Parathyroid adenoma (tissue), 2 donors: ENCODE data around the gene PIGV.

Experiments
- H2AFZ ChIP-seq: fragments of 300-600 bp; sonication (generic); one replicate; pipeline ENCODE4 v1.7.0; 2017; ENCODE audit warnings: antibody characterized with exemption, mild to moderate bottlenecking
- H3K27ac ChIP-seq: fragments of 300-600 bp; sonication (generic); one replicate; pipeline ENCODE4 v1.7.0; 2017
- H3K27me3 ChIP-seq: fragments of 300-600 bp; sonication (generic); one replicate; pipeline ENCODE4 v1.7.0; 2017; ENCODE audit warnings: low read length; ENCODE audit not compliant: control insufficient read depth, insufficient read depth
- H3K36me3 ChIP-seq: fragments of 300-600 bp; sonication (generic); one replicate; pipeline ENCODE4 v1.7.0; 2017; ENCODE audit warnings: low read length; ENCODE audit not compliant: control insufficient read depth, insufficient read depth
- H3K4me1 ChIP-seq: fragments of 300-600 bp; sonication (generic); one replicate; pipeline ENCODE4 v1.7.0; 2017; ENCODE audit warnings: control low read depth
- H3K4me2 ChIP-seq: fragments of 300-600 bp; sonication (generic); one replicate; pipeline ENCODE4 v1.7.0; 2017; ENCODE audit warnings: low read length
- H3K4me3 ChIP-seq: fragments of 300-600 bp; sonication (generic); one replicate; pipeline ENCODE4 v1.7.0; 2017; ENCODE audit warnings: low read depth, low read length
- H3K79me2 ChIP-seq: fragments of 300-600 bp; sonication (generic); one replicate; pipeline ENCODE4 v1.7.0; 2017; ENCODE audit warnings: control low read depth
- H3K9ac ChIP-seq: fragments of 300-600 bp; sonication (generic); one replicate; pipeline ENCODE4 v1.7.0; 2017; ENCODE audit warnings: mild to moderate bottlenecking
- H3K9me3 ChIP-seq: fragments of 300-600 bp; sonication (generic); one replicate; pipeline ENCODE4 v1.7.0; 2017; ENCODE audit warnings: low read length; ENCODE audit not compliant: control insufficient read depth
- TF ChIP-seq, protein P1 (sequence below): fragments of 300-600 bp; sonication (generic); IDR thresholded peaks from one replicate; pipeline ENCODE4 v1.7.0; 2017; ENCODE audit warnings: antibody characterized with exemption, mild to moderate bottlenecking
- donor health status: primary hyperparathyroidism.

Gene PIGV

DNA sequence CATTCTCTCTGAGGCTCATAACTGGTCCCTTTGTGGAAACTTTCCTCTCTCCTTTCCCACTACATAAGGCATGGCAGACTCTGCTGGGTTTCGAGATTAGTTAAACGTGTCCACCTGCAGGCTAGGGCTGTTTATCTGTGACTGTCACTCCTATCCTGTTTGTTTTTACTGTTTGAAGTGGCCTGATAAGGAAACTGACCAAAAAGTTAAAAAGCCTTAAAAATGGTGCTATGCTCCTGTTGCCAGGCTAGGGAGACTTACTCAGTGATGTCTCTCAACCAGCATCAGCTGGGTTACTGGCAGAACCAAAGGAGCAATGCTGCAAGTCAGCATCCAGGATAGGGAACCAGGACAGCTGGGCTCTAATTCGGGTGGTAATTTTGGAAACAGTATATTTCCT lies 3.9 kb downstream of the PIGV start:
- TF ChIP-seq, protein P1, sequence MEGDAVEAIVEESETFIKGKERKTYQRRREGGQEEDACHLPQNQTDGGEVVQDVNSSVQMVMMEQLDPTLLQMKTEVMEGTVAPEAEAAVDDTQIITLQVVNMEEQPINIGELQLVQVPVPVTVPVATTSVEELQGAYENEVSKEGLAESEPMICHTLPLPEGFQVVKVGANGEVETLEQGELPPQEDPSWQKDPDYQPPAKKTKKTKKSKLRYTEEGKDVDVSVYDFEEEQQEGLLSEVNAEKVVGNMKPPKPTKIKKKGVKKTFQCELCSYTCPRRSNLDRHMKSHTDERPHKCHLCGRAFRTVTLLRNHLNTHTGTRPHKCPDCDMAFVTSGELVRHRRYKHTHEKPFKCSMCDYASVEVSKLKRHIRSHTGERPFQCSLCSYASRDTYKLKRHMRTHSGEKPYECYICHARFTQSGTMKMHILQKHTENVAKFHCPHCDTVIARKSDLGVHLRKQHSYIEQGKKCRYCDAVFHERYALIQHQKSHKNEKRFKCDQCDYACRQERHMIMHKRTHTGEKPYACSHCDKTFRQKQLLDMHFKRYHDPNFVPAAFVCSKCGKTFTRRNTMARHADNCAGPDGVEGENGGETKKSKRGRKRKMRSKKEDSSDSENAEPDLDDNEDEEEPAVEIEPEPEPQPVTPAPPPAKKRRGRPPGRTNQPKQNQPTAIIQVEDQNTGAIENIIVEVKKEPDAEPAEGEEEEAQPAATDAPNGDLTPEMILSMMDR: no peak
- Histone ChIP-seq H3K9me3 (no peaks in the 10 kb centered on the region), H3K9ac (no peak overlapping the region), H3K79me2 (no peaks in the 10 kb centered on the region), H3K27ac (no peak overlapping the region), H2AFZ (no peak overlapping the region), H3K4me3 (no peak overlapping the region), H3K4me2 (no peak overlapping the region), H3K27me3 (no peaks in the 10 kb centered on the region), H3K36me3 (no peaks in the 10 kb centered on the region), H3K4me1 (no peaks in the 10 kb centered on the region)

DNA sequence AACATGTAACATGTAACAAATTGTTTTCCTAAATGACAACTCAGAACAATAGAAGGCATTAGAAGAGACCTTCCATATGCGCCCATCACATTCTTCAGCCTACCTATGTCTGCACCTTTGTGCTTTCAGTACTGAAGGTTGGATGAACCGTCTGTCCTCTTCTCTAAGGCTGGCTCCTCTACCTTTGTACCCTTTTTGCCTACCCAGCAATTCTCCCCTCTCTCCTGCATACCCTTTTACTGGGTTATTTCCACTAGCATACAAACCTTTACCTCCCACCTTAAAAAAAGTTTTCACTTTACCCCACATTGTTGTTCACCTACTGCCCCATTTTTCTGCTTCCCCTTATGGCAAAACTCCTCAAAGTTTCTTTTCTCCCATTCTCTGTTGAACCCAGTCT lies 5.2 kb downstream of the PIGV start:
- Histone ChIP-seq H3K27me3 (no peaks in the 10 kb centered on the region), H3K4me1 (no peaks in the 10 kb centered on the region), H3K9me3 (no peaks in the 10 kb centered on the region), H3K9ac (no peak overlapping the region), H3K27ac (no peak overlapping the region), H3K79me2 (no peaks in the 10 kb centered on the region), H3K36me3 (no peaks in the 10 kb centered on the region), H3K4me2 (no peak overlapping the region), H3K4me3 (no peak overlapping the region), H2AFZ (no peak overlapping the region)
- TF ChIP-seq, protein P1: no peak

DNA sequence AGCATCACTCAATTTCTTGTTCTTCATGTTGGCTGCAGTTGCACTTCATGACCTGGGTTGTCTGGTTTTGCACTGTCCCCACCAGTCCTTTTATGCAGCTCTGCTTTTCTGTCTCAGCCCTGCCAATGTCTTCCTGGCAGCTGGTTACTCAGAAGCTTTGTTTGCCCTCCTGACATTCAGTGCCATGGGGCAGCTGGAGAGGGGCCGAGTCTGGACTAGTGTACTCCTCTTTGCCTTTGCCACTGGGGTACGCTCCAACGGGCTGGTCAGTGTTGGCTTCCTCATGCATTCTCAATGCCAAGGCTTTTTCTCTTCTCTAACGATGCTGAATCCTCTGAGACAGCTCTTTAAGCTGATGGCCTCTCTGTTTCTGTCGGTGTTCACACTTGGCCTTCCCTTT lies 6.6 kb downstream of the PIGV start:
- H3K36me3 ChIP-seq: no peaks in the 10 kb centered on the region
- no peaks in the 10 kb centered on the region for H3K27me3 ChIP-seq
- H2AFZ ChIP-seq: no peak overlapping the region
- TF ChIP-seq, protein P1: no peak
- no peak overlapping the region for H3K27ac ChIP-seq
- no peaks in the 10 kb centered on the region for H3K79me2 ChIP-seq
- no peak overlapping the region for H3K9ac ChIP-seq
- no peak overlapping the region for H3K4me2 ChIP-seq
- no peaks in the 10 kb centered on the region for H3K4me1 ChIP-seq
- no peaks in the 10 kb centered on the region for H3K9me3 ChIP-seq
- H3K4me3 ChIP-seq: no peak overlapping the region

DNA sequence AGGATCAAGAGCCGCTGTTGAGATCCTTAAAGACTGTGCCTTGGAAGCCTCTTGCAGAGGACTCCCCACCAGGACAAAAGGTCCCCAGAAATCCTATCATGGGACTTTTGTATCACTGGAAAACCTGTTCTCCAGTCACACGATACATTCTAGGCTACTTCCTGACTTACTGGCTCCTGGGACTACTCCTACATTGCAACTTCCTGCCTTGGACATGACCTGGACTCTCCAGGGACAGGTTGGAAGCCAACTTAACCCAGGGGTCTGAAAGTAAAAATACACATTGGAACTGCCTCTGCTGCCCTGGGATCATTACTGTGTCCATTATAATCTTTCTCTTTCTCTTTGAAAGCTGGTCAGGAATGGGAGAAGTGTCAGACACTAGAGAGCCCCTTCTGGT lies 9.9 kb downstream of the PIGV start:
- peak overlapping the region; percentile 27 for H3K27ac ChIP-seq

More for the DNA sequence above, 9.9 kb downstream of the PIGV start:
- TF ChIP-seq, protein P1: no peak
- Histone ChIP-seq H3K9me3 (no peaks in the 10 kb centered on the region), H3K4me2 (no peak overlapping the region), H3K36me3 (no peaks in the 10 kb centered on the region), H3K4me3 (no peak overlapping the region), H3K9ac (no peak overlapping the region), H3K79me2 (no peaks in the 10 kb centered on the region), H3K27me3 (no peaks in the 10 kb centered on the region), H2AFZ (no peak overlapping the region), H3K4me1 (peaks cover 2% of the 10 kb centered on the region)
